ENCODE results near the gene OR9G1. TPM values are rescaled to one million over a fixed set of nuclear protein-coding genes. Genes with fewer than 3 reads are reported as not detected.
A peak's percentile ranks its signal among the peaks of the same experiment; 100 is the strongest.

The OR9G1 gene
- total RNA-seq, 2 donors from 2014 or later, result not detected

DNA sequence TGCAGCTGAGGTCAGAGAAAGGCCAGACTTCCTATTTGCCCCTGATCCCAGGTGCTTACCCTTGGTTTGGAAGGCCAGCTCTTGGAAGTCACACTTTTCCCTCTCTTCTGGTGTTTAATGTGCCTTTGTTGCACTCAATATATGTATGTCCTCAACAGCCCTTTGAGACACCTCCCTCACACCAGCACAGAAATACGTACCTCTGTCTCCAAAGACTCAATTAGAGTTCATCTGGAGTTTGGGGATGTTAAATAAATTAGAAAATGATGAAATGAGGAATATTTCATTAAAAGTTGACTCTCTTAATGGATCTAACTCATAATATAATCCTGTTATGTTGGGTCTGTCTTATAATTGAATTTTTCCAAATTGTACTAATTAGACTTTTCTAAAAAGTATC, 49.7 kb downstream of the OR9G1 start, which contains the start of gene OR9G4:
Gene OR9G4 (minus strand): TSS at position 101 of the 400 bp plus-strand sequence. CDS start 4,931 bp downstream, outside the sequence.
- Histone ChIP-seq H3K36me3 (ENCODE audit: control insufficient read depth, insufficient read depth, low read length) (no peaks in the 10 kb centered on the region), H3K9ac (ENCODE audit: extremely low read depth, low read length, poor library complexity, severe bottlenecking) (no peak within 1 kb of the TSS), H3K4me3 (ENCODE audit: low read length) (no peak within 1 kb of the TSS), H3K27ac (ENCODE audit: low read depth, low read length) (no peak within 1 kb of the TSS), H3K27me3 (ENCODE audit: control insufficient read depth, insufficient read depth, low read length, poor library complexity, severe bottlenecking) (no peaks in the 10 kb centered on the region), H3K9me3 (ENCODE audit: control insufficient read depth, low read length) (no peaks in the 10 kb centered on the region), H3K4me1 (ENCODE audit: control insufficient read depth, insufficient read depth, low read length) (no peaks in the 10 kb centered on the region)
- Mint-ChIP-seq H3K9me3 (peaks cover 3% of the 10 kb centered on the region), H3K27me3 (ENCODE audit: insufficient read depth) (no peaks in the 10 kb centered on the region), H3K36me3 (ENCODE audit: low read depth) (no peaks in the 10 kb centered on the region), H3K27ac (no peak within 1 kb of the TSS), H3K4me1 (no peaks in the 10 kb centered on the region), H3K4me3 (no peak within 1 kb of the TSS)
- DNase-seq, result no peak
- TF ChIP-seq, protein P1, sequence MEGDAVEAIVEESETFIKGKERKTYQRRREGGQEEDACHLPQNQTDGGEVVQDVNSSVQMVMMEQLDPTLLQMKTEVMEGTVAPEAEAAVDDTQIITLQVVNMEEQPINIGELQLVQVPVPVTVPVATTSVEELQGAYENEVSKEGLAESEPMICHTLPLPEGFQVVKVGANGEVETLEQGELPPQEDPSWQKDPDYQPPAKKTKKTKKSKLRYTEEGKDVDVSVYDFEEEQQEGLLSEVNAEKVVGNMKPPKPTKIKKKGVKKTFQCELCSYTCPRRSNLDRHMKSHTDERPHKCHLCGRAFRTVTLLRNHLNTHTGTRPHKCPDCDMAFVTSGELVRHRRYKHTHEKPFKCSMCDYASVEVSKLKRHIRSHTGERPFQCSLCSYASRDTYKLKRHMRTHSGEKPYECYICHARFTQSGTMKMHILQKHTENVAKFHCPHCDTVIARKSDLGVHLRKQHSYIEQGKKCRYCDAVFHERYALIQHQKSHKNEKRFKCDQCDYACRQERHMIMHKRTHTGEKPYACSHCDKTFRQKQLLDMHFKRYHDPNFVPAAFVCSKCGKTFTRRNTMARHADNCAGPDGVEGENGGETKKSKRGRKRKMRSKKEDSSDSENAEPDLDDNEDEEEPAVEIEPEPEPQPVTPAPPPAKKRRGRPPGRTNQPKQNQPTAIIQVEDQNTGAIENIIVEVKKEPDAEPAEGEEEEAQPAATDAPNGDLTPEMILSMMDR (conservative IDR thresholded peaks at IDR 0.05), result no peak
- no CpG with 5 or more reads among the region's 1 CpG for WGBS, 2 experiments (ENCODE audit: insufficient coverage in 1 of 2, insufficient read length in 1 of 2)

DNA sequence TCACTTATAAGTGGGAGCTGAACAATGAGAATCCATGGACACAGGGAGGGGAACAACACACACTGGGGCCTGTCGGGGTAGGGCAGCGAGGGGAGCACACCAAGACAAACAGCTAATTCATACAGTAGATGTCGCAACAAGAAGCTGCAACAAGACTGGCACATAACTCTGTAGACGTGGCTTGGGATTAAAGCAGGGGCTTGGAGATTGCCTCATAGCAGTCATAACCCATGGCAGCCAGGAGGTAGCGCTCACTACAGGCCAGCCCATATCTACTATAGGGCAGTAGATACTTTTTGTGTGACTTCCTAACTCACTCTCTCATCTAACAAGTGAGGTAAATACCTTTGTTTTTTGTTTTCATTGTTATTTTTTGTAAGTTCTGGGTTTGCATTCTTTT, 51.3 kb downstream of the OR9G1 start:
- DNase-seq, result peak; percentile 54
- peaks cover 3% of the 10 kb centered on the region for H3K9me3 Mint-ChIP-seq

DNA sequence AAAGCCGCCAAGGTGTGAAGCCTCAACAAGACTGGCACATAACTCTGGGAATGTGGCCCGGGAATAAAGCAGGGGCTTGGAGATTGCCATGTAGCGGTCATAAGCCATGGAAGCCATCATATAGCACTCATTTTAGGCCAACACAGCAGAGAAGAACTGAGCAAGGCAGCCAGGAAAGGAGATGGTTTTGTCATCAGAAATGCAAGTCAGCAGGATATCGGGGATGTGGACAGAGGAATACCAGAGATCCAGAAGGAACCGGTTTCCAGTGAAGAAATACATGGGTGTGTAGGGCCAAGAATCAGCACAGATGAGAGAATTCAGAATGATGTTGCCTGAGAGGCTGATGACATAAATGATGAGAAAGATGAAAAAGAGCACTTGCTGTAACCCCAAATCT, 52.6 kb downstream of the OR9G1 start:
- Histone ChIP-seq H3K9ac (ENCODE audit: extremely low read depth, low read length, poor library complexity, severe bottlenecking) (no peak overlapping the region), H3K4me1 (ENCODE audit: control insufficient read depth, insufficient read depth, low read length) (no peaks in the 10 kb centered on the region), H3K27ac (ENCODE audit: low read depth, low read length) (no peak overlapping the region), H3K27me3 (ENCODE audit: control insufficient read depth, insufficient read depth, low read length, poor library complexity, severe bottlenecking) (no peaks in the 10 kb centered on the region), H3K36me3 (ENCODE audit: control insufficient read depth, insufficient read depth, low read length) (no peaks in the 10 kb centered on the region), H3K4me3 (ENCODE audit: low read length) (no peak overlapping the region), H3K9me3 (ENCODE audit: control insufficient read depth, low read length) (no peaks in the 10 kb centered on the region)
- DNase-seq, result no peak
- H3K27ac Mint-ChIP-seq, result no peak overlapping the region
- TF ChIP-seq, protein P1 (conservative IDR thresholded peaks at IDR 0.05), result no peak
- no peaks in the 10 kb centered on the region for H3K4me1 Mint-ChIP-seq
- WGBS, 2 experiments (ENCODE audit: insufficient coverage in 1 of 2, insufficient read length in 1 of 2), result 84% methylated on average over 5 of the region's 5 CpGs
- peaks cover 3% of the 10 kb centered on the region for H3K9me3 Mint-ChIP-seq
- H3K4me3 Mint-ChIP-seq, result no peak overlapping the region
- no peaks in the 10 kb centered on the region for H3K36me3 Mint-ChIP-seq (ENCODE audit: low read depth)
- H3K27me3 Mint-ChIP-seq (ENCODE audit: insufficient read depth), result no peaks in the 10 kb centered on the region

More for the DNA sequence above, 51.3 kb downstream of the OR9G1 start:
- no peaks in the 10 kb centered on the region for H3K4me1 ChIP-seq (ENCODE audit: control insufficient read depth, insufficient read depth, low read length)
- H3K27ac Mint-ChIP-seq, result no peak overlapping the region
- TF ChIP-seq, protein P1 (conservative IDR thresholded peaks at IDR 0.05), result peak; percentile 50
- H3K27me3 ChIP-seq (ENCODE audit: control insufficient read depth, insufficient read depth, low read length, poor library complexity, severe bottlenecking), result no peaks in the 10 kb centered on the region
- no peaks in the 10 kb centered on the region for H3K36me3 Mint-ChIP-seq (ENCODE audit: low read depth)
- WGBS, 2 experiments (ENCODE audit: insufficient coverage in 1 of 2, insufficient read length in 1 of 2), result 83 to 89% methylated on average over 3 to 5 of the region's 5 CpGs
- no peaks in the 10 kb centered on the region for H3K9me3 ChIP-seq (ENCODE audit: control insufficient read depth, low read length)
- no peaks in the 10 kb centered on the region for H3K4me1 Mint-ChIP-seq
- no peak overlapping the region for H3K4me3 Mint-ChIP-seq
- H3K4me3 ChIP-seq (ENCODE audit: low read length), result no peak overlapping the region
- H3K36me3 ChIP-seq (ENCODE audit: control insufficient read depth, insufficient read depth, low read length), result no peaks in the 10 kb centered on the region
- H3K27me3 Mint-ChIP-seq (ENCODE audit: insufficient read depth), result no peaks in the 10 kb centered on the region
- H3K9ac ChIP-seq (ENCODE audit: extremely low read depth, low read length, poor library complexity, severe bottlenecking), result no peak overlapping the region
- no peak overlapping the region for H3K27ac ChIP-seq (ENCODE audit: low read depth, low read length)

Small RNA genes lying within 50 kb of the gene (microRNA-seq; reads per million reads assigned to microRNA genes)
- not detected for gene MIR6128 (ENCODE audit: borderline microRNAs expressed)

Other genes starting within 250 kb of the OR9G1 start
- not detected for gene OR5M3, start 225.7 kb upstream of the OR9G1 start, total RNA-seq
- gene OR5M8, start 207.7 kb upstream of the OR9G1 start, total RNA-seq, result not detected
- gene OR5M11, start 155.8 kb upstream of the OR9G1 start, total RNA-seq, result not detected
- gene OR5M10, start 121.4 kb upstream of the OR9G1 start, total RNA-seq, result not detected
- gene OR5M1, start 84.2 kb upstream of the OR9G1 start, total RNA-seq, result not detected
- gene OR5AP2, start 56.7 kb upstream of the OR9G1 start, total RNA-seq, result not detected
- not detected for gene OR5AR1, start 35.4 kb upstream of the OR9G1 start, total RNA-seq
- gene OR9G4, start 49.6 kb downstream of the OR9G1 start, total RNA-seq, result not detected